HG02885 (cell line): ENCODE measurements around the gene DSTYK.

Experiments used
- ATAC-seq: cut with Tn5 transposase; IDR thresholded peaks from one replicate; pipeline ENCODE4 v1.9.1; 2021; ENCODE audit warnings: mild to moderate bottlenecking; ENCODE audit not compliant: unreplicated experiment, poor library complexity

The DSTYK gene

DNA sequence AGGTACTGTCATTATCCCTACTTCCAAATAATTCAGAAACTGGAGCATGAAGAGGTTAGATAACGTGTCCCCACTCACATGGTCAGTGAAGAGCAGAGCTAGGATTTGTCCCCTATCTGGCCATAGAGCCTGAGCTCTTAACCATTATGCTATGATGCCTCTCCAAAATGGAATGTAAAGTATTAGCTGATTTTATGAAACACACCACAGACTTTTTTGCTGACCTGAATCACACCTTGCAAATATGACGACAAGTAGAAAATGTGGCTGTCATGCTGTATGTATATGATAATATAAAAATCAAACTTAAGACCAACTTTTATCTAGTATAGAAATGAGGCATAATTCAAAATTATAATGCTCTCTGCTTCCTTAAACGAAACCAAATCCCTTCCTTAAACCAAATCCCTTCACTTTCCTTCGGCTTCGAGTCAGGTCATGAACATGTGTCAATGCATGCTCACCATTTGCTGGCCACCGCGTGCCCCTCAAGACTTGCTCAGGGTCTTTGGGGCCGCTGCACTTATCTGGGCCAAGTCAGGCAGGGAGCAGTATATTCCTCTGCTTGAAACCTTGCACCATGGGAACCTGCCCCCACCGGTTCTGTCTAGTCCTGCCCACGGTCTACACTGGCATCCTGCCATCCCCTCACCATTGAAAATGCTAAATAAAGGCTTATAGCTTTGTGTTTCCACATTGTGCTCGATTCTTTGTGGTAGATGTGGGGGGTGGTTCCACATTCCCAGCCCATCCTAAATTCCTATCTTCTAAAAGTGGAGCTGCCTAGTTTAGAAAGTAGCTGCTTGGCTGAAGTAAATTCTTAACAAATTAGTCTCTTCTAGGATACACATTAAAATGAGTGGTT lies 14.6 kb upstream of the DSTYK start:
- no peak for ATAC-seq

DNA sequence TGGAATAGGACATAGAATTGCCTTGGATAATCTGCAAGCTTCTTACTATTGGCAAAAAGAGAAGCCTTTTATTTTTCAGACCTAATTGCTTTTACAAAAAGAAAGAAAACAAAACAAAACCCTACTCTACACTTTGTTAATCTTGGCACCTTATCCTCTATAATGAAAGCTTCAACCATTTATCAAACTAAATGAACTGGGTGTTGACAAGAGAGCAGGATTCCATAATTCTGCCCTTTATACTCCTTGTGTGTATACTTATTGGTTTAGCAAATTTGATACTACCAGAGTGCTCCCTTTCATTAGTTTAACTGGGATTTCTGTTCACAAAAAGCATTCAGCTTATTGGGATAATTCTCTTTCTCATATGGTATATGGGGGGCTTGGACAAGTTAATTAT lies 13.2 kb upstream of the DSTYK start:
- ATAC-seq = no peak

DNA sequence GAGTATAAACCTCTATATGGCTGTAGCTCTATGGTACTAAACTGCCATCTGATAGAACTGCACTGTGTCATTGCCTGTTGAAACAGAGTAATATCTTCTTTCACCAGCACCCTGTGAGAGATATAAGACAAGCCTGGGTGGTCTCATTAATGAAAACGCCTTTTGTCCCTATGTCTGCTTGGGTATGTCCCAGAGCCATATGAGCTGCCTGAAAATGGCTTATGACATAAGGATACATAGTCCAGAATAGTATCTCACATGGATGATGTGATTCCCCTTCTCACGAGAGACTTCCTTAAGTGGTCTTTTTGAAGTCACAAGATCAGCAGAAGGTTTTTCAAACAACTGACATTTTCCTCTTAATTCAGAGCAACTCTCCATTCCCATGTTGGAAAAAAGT lies 8.9 kb upstream of the DSTYK start:
- no peak for ATAC-seq

DNA sequence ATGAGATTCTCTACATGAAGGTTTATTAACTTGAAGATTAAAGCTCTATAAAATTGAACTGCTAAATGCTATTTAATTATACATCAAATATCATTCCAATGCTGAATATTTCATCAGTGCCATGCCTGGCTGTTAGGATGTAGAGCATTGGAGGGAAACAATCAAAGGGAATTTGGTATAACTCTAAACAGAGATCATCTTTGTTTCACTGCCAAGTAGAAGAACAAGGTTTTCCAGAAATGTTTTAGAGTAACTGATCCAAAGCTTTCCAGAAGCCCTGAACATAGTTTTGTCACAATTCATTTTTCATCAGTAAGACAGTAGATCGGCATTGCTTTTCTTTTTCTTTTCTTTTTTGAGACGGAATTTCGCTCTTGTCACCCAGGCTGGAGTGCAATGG lies 5.9 kb upstream of the DSTYK start:
- ATAC-seq = no peak

DNA sequence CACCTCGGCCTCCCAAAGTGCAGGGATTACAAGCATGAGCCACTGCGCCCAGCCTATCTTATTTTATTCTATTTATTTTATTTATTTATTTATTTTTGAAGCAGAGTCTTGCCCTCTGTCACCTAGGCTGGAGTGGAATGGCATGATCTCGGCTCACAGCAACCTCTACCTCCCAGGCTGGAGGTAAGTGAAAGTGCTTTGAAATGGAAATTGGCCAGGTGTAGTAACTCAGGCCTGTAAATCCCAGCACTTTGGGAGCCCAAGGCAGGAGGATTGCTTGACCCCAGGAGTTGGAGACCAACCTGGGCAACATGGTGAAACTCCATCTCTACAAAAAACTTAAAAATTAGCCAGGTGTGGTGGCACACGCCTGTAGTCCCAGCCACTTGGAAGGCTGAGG lies 5.1 kb upstream of the DSTYK start:
- ATAC-seq = no peak

DNA sequence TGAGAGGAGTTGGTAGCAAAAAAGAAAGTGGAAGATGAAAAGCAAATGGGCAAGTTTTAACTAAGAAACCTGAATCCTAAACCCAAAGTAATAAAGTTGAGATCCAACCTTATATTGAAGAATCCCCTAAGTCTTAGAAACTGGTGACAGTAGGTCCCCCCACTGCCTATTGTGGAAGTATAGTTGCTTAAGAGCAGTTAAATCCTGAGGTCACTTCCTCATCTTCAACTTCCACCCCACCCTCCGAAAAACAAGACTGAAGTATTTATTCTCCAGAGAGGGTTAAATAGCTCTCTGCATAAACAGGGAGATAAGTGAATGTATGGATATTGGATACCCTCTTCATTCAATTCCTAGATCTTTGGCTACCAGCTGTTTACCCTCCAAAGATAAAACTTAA lies 3.3 kb upstream of the DSTYK start:
- ATAC-seq = no peak

DNA sequence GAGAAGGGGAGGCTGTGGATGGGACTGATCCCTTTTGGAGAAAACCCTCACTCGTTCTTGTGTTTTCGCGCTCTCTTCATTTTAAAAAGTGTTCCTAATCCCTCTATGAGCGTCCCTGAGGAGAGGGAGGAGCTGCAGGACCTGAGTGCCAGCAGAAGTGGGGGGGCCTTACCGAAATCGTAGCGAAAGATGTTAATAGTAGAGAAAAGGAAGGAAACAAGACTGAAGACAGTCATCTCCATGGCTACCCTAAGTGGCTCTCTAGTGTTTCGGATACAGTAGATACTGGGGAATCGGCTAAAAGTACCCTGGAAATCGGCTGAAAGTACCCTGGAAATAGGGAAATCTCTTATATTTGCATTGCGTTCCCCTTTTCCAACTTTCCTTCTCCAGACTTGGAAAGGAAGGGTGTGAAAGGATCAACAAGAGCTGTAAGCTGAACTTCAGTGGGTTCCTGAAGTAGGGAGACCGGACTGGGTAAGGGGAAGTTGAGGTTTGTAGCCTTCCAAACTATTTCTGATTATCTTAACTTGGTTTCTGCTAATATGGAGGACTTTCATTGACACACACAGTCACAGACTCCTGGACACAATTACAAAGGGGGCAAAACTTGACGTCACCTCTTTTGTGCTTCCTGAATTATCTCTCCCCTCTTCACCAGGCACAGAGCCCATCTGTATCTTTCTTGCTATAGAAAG lies 486 bp upstream of the DSTYK start:
- ATAC-seq = peak; percentile 25

DNA sequence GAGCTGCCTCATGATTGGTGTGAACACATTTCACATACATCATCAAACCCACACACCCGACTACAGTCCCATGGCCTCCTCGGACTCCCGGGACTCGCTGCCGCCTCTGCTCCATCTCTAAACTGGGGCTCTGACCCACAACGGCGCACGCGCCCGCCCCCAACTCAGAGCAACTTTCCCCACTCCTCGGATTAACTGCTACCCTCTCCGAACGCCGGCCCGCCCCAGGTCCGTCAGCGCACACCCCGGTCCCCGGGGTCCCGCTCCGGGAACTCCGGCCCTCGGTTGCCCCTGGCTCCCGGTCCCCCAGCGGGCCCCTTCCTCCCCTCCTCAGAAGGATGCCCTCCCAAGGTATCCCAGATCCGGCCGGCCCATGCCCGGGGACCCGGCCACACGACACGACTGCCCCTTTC lies 740 bp downstream of the DSTYK start:
- ATAC-seq = peak; percentile 10

DNA sequence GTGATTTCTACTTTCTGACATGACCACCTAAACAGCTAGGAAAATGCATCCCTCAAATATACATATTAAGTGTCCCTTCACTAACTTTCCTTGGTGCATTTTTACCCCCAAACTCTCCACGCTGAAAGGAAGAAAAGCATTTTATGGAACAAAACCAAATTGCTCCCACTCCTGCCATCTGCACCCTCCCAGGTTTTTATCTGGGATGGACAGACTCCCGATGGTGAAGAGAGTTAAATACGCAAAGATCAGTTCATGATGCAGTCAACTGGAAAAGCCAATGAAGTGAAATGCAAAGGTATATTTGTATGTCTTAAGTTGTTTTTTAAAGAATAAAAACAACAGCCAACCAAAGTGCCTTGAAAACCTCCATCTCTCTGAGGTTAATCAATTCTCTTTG lies 2.7 kb downstream of the DSTYK start:
- ATAC-seq = no peak

DNA sequence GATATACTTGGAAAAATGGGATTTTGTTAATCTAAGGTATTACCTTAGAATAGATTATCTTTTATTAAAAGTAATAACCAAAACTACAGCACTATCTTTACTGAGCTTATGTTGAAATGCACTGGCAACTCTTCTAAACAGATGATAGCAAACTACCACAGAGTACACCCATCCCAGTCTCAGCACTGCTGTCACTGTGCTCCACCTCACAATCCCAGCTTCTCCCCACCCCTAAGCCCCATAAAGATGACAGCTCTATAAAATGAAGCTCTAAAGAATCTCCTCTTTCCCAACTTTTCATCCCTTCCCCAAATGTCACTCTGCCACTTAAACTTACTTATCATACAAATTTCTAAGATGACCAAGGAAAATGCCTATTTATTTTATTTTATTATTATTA lies 6.4 kb downstream of the DSTYK start:
- ATAC-seq = no peak

DNA sequence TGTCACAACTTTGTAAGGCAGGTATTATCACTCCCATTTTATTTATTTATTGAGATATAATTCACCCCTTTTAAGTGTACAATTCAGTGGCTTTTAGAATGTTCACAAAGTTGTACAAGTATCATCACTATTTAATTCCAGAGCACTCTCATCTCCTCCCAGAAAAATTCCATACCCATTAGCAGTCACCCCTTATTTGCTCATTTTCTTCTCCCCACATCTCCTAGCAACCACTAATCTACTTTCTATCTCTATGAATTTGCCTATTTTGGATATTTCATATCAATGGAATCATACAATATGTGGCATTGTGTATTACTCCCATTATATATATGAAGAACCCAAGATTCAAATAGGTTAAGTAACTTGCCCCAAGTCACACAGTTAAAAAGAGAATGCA lies 7.0 kb downstream of the DSTYK start:
- ATAC-seq = no peak

DNA sequence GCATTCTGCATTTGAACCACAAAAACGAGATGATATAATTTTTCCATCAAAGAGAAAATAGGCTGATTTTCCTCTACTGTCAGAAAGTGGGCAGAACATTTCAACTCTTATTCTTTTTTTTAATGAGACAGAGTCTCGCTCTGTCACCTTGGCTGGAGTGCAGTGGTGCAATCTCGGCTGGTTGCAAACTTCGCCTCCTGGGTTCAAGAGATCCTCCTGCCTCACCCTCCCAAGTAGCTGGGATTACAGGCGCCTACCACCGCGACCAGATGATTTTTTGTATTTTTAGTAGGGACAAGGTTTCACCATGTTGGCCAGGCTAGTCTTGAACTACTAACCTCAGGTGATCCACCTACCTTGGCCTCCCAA lies 11.6 kb downstream of the DSTYK start:
- ATAC-seq = no peak

DNA sequence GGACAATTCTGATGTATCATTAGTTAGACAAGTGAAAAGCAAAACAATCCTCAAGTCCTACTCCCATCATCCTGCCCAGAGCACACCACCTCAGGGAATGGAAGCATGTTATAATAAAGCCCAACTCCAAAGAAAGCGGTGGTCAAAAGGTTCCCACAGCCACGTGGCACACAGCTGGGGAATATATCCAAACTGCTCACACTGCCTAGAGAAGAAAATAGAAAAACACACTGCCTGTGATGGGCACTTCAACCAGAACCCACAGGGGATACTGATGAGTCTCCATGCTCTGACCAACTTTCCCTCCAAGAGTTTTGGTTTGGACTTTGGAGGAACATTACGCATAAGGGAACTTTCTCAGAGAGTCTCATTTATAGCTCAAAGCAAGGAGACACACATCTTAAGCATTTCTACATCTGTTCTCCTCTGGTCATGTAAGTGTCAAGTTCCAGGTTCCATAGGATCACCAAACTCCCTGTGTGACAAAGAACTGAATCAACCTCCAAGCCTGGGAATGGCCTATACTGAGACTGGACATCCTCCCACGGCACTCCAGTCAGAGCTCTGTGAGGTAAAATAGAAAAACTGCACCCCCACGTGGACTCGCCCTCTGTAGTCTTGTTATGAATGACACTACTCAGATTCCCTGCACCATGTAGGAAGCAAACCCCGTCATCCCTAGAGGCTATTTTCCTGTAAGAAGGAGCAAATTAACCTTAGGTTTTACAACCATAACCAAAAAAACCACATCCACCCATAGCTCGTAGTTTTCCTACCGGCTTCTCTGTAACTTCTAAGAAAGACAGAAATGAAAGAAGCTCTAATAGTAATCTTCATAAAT lies 12.2 kb downstream of the DSTYK start:
- no peak for ATAC-seq

DNA sequence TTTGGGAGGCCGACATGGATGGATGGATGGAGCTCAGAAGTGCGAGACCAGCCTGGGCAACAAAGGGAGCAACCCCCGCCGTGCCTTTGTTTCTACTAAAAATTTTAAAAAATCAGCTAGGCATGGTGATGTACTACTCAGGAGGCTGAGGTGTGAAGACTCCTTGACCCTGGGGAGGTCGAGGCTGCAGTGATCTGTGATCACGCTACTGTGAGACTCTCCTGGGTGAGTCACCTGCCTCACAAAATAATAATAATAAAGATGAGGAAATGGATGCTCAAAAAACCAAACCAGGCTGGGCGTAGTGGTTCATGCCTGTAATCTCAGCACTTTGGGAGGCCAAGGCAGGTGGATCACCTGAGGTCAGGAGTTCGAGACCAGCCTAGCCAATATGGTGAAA lies 19.2 kb downstream of the DSTYK start:
- no peak for ATAC-seq

DNA sequence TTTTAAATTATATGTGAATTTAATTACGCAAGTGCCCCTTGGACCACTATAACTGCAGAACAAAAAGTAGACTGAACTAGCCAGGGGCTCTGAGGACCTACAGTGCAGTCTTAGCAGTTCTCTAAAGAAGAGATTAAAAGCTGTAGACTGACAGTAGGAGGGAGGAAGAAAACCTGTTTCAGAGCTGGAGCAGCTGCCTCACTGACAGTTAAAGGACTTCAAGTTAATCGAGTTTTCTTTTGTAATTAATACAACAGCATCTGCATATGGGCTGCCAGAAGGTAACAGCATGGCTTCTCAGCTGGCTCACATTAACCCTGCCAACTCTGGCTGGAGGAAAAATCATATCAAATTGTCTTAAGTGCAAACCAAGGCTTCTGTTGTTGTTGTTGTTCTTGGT lies 19.9 kb downstream of the DSTYK start:
- no peak for ATAC-seq

DNA sequence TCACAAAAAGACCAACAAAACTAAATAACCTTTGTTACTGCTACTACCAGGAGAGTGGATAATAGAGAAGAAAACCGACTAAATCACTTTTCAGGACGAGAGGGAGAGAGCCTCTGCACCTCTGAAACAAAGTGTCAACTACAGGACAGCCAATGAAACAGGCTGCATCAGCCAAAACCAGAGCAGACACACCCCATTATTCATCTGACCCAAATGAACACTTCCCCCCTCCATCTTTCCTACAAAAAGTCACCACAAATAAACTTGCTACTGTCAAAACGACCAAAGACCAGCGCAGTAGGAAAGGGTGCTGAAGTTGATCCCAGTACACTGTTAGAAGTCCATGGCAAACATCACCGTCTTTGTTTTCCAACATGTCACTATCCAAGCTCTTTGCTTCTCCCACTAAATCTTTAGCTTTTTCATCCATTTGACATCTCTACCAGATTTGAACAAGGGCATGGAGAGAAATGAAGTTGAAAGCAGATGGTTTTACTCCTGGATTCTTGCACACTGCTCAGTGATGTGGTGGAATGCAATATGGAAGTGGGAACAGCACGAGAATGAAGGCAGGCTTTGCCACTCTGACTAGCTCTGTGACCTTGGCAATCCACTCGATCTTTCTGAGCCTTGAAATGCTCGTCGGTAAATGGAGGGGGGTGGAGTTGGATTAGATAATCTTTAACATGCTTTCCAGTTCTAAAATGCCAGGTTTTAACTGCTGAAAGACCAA lies 20.5 kb downstream of the DSTYK start:
- no peak for ATAC-seq

DNA sequence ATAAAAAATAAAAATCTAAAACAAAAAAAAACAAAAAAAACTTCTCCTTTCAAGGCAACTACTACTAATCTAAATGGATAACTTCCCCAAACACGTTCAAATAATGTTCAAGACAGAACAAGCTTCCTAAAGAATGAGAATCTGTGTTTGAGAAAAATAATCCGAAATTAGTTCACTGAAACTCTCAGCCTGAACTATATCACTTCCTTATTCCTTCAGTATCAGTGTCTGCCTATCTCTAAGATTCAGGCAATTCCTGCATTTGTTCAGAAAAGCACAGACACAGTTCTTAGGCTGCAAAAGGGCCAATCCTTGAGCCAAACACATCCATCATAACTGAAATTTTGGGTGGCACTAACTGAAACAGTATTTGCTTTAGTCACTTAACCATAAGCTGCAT lies 22.4 kb downstream of the DSTYK start:
- no peak for ATAC-seq

DNA sequence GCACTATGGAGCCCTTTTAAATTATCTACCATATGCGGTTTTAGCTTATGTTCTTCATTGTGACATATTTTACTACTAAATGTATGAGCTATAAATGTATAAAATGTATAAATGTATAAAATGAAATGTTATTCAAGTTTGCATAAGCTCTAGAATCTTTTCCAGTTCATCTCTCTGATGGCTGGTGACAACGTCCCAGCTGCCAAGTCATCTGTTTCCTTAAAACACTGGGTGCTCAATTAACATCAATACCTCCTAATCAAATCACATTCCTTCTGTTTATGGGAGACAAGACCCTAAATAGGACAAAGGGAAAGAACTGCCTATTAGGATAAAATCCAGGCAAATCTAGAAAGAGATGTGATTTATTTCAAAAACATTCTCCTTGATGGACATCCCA lies 22.9 kb downstream of the DSTYK start:
- no peak for ATAC-seq

DNA sequence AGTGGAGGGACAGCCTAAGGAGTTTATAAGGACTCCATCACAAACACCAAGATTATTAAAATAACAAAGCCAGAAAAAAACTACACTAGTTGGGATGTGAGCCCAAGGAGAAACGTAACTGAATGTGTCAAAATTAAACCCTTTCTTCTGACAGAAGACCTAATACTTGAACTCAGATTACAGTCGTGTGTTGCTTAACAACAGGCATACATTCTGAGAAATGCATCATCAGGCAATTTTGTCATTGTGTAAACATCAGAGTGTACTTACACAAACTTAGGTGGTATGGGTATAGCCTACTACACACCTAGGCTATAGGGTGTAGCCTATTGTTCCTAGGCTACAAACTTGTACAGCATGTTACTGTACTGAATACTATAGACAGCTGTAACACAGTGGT lies 23.4 kb downstream of the DSTYK start:
- no peak for ATAC-seq

DNA sequence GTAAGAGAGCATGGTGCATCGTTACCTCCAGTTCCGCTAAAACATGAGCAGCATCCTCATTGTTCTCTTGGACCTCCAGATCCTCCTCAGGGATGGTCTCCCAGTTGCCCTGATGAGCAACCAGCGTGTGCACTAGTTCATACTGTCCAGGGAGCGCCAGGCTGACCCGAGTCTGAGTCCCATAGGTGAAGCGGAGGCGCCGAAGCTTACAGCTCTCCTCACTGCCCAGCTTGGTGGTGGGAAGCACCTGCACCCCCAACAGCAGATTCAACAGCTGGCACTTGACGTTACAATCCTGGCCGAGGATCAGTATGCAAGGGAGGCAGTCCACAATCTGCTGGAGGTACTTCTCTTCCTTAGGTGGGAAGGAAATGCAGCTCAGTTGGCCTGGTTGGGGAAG lies 24.1 kb downstream of the DSTYK start:
- ATAC-seq = no peak
